Kasumi-1 (cell line): ENCODE measurements around the gene APOLD1.
"Not testable (repeated sequence)": the region's sequence is repeated elsewhere in the genome, so short reads cannot be mapped to it uniquely, and the experiment has no call there.

Experiments used
- DNase-seq, 2 experiments: peaks; one replicate each; lab custom pipeline; 2025; lab: John Stamatoyannopoulos, UW

APOLD1 gene

DNA sequence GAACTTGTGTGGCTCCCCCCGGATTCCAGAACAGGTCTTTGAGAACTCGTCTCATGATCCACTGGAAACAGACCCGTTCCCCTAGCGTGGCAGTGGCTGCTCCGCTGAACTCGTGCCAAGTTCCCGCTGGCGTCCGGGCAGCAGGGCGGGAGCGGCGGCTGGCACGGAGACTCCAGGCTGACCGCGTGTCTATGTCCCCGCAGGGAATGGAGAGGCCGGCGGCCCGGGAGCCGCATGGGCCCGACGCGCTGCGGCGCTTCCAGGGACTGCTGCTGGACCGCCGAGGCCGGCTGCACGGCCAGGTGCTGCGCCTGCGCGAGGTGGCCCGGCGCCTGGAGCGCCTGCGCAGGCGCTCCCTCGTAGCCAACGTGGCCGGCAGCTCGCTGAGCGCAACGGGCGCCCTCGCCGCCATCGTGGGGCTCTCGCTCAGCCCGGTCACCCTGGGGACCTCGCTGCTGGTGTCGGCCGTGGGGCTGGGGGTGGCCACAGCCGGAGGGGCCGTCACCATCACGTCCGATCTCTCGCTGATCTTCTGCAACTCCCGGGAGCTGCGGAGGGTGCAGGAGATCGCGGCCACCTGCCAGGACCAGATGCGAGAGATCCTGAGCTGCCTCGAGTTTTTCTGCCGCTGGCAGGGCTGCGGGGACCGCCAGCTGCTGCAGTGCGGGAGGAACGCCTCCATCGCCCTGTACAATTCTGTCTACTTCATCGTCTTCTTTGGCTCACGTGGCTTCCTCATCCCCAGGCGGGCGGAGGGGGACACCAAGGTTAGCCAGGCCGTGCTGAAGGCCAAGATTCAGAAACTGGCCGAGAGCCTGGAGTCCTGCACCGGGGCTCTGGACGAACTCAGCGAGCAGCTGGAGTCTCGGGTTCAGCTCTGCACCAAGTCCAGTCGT lies 1.5 kb downstream of the APOLD1 start:
- peak in 1 of 2 experiments; percentile 20 for DNase-seq

DNA sequence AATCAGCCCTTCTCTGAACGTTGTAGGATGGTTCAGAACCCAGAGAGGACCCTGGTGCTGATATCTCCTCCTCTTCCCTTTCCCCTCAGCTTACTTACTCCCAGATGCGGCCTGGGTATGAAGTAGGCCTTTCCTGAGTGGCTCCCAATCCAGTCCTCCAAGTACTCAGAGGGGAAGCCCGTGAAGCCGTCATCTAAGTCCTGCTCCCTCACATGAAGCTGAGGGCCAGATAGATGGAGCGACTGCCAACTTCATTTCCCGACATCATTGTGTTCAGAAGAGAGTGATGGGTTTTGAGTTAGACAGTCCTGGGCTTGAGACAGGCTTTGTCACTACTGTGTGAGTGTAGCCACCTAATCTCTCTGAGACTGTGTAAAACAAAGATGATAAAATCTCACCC lies 2.7 kb downstream of the APOLD1 start:
- DNase-seq: no peak

DNA sequence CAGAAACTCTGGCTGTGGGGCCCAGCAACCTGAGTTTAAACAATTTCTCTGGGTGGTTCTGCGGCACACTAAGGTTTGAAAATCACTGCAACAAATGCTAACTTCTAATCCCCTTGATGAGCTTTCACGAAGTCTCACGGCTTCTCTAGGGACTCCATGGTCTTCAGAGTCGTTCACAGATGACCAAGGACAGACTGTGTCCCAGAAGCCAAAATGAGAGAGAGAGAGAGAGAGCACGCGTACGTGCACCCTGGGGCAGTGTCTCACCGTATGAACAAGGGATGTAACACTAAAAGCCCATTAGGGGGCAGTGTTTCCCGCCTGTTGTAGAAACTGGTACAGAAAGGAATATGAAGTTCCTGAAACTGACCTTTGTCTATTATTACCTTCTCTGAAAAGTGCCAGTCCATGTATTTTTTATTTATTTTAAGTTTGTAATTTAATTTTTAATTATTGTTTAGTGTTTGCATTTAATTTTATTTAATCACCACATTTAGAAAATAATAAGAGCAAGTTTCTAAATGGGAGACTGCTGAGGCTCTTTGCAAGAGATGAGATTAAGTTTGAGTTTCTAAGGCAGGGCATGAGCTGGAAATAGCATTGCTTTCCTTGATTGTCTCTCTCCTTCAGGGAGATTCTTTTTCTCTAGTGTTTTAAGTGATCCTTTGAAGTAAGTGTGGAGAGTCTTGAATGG lies 3.4 kb downstream of the APOLD1 start:
- peak; percentile 16 to 56 for DNase-seq

DNA sequence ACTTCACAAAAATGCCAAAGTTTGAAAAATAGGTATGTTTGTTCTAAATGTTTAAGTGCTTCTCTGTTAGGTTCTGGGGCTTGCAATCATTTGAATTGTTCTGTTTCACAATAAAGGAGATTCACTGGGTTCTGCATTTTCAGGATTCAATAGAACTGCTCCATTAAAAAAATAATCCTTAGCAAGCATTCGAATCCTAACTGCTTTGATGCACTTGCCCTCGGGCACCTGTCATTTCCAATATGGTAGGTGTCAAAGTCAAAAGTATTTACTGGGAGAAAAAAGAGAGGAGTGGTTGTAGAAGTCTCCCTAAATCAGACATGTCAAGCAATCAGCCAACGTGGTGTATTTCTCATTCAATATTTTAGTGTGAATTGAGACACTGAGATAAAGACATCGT lies 5.5 kb downstream of the APOLD1 start:
- DNase-seq: no peak

DNA sequence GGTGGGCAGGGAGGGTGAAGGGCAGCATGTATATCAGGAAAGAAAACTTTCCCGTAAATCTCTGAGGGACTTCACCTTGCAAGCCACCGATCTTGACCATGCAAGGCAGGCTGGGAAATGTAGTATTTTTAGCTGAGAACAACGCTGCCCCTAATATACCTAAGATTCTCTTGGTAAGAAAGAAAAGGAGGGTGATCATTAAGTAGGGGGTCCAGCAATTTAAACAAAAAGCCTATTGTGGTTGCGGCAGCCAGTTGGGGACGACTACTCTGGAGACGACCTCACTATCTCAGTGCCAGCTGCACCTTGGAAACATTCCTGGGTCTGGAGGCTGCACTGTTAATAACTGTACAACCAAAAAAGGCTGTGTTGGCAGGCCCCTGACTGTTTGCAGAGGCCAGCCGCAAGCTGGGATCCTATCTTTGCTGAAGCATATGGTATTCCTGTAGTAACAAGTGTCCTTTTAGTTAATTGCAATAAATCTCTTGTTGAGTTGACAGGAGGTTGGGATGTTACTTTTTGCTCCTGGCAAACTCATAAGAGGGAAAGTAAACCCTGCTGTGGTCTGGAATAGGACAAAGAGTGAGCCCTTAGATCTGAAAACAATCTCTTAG lies 6.4 kb downstream of the APOLD1 start:
- no peak for DNase-seq

DNA sequence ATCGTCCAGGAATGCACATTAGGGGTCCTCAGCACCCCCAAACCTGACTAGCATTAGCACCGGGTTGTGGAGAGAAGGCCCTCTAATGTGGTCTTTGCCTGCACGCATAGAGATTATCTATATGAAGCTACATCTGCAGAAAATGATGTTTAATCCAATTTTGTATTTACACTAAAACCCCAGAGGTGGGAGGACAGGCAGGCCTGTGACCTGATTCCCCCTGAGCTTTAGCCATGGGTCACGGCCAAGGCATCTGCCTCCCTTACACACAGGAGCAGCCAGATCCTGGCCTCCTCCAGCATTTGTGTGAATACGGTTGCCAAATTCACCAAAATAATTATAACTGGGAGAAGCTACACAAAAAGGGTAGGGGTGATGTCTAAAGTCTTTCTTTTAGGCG lies 7.0 kb downstream of the APOLD1 start:
- DNase-seq: no peak

DNA sequence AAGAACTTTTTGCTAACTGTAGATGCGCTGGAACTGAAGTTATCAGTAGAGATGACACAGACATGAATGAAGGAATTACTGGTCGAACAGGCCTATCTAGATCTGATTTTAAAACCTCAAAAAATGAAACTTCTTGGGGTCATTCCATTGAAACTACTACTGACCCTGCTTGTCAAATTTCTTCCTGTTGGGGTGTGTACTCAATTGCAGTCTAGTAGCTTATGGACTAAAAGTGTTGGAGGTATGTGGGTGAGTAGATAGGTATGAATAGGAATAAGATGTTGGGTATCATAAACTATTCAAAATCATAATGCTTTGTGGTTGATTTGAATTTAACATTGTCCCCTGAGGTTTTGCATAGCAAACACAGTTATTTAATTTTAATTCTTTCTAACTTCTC lies 9.2 kb downstream of the APOLD1 start:
- no peak for DNase-seq

DNA sequence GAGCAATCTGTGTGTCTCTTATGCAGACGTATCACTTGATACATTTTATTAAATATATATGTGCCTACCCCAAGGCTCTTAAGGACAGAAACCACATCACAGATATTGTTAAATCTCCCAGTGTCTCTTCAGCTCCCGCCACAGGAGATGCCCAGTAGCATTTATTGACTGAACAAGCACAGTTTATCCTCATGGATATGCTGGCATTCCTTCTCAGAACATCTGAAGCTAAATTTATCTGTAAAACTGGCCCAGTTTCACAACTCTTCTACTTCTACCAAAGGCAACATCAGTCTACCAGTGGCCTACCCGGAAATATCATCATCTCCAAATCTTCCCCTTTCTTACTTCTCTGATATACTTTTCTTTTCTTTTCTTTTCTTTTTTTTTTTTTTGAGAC lies 10.7 kb downstream of the APOLD1 start:
- DNase-seq: no peak

DNA sequence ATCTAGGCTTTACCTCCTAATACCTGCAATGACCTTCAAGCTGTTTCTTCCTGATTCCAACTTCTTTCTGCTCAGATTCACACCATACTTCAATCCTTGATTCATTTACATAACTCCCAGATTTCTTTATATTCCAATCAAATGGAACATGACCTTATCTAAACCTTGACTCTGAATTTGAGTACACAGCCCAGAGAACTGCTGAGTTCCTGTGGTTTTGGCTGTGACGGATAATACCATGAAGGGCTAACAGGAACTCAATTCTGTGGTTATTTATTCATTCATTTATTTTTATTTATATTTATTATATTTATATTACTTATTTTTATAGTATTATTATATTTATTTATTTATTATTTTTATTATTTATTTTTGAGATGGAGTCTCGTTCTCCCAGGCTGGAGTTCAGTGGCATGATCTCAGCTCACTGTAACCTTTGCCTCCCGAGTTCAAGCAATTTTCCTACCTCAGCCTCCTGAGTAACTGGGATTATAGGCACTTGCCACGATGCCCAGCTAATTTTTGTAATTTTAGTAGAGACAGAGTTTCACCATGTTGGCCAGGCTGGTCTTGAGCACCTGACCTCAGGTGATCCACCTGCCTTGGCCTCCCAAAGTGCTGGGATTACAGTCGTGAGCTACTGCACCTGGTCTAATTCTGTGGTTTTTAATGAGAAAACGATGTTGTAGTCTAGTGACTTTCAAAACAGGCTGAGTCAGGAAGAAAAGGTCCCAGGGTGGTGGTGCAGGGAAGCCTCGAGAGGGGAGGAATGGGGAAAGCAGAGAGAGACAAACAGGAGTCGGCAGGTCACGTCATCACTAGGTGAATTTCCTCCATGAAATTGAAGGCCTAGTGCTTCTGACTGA lies 11.7 kb downstream of the APOLD1 start:
- no peak for DNase-seq

DNA sequence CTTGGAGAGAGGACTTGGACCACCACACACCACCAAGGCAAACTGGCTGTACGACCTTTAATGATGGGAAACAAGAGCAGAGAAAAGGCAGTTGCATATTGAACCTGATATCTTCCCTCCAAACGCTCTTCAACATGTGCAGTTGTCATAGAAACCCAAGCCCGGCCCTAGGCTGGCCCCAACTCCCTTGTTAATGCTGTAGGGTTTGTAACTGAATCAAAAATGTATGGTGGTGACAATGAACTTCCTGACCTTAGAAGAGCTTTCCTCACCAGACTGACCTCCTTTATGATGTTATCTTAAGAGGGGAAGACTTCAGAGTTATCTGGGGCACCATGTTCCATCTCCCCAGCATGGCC lies 12.3 kb downstream of the APOLD1 start:
- no peak for DNase-seq

DNA sequence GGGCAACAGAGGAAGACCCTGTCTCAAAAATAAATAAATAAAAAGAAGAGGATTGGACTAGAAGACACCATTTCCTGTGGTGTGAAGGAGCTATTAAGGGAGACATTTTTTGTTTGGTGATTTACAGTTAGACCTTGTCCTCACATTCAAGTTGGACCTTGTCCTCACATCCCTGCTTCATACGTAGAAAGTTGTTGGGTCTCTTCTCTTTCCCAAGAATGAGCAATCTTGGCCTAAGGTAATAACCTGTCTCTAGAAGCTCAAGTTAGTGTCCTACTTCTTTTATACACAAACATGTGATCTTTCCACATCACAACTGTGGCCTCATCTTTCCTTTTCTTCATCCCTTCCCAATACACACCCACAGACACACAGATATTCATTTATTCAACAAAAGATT lies 13.0 kb downstream of the APOLD1 start:
- DNase-seq: no peak

DNA sequence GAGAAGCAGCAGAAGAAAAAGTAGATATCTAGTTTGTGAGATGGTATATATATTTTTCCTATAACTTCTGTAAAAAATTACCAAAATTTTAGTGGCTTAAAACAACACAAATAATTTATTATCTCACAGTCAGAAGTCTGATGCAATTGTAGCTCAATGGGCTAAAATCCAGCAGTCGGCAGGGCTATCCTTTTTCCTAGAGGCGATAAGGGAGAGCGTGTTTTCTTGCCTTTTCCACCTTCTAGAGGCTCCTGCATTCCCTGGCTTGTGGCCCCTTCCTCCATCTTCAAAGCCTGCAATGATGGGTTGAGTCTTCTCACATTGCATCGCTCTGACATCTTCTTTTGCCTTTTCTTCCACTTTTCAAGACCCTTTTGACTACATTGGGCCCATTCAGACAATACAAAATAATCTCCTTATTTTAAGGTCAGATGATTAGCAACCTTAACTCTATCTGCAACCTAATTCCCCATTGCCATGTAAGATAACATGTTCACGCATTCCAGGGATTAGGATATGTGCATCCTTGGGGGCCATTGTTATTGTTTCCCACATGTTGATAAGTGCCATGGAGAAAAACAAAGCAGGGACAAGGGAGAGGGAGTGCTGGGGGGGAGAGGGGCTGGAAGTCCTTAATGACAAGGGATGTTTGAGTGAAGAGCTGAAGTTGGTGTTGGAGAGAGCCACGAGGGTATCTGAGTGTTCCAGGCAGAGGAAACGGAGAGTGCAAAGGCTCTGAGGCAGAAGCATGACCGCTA lies 13.9 kb downstream of the APOLD1 start:
- DNase-seq: no peak

DNA sequence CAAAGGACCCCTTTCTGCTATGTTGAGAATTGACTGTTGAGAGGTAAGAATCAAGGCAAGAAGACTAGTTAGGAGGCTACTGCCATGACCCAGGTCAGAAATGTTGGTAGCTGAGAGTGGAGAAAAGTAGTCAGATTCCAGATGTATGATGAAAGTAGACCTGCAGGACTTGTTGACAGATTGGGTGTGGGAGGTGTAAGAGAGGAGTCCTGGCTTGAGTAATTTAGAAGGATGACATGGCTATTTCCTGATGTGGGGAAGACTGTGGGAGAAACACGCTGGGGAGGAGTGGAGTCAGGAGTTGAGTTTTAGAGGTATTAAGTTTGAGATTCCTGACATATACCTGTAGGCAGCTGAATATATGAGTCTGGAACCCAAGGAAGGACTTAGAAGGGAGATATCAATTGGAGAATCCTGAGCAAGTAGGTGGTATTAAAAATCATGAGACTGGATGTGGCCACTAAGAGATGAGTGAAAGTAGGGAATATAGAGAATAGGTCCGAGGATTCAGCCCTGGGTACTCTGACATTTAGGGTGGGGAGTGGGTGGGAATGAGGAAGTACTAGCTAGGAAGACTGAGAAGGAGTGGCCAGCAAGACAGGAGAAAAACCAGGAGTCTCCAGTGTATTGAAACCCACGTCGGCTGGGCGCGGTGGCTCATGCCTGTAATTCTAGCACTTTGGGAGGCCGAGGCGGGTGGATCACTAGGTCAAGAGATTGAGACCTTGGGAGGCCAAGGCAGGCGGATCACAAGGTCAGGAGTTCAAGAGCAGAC lies 15.1 kb downstream of the APOLD1 start:
- no peak for DNase-seq

DNA sequence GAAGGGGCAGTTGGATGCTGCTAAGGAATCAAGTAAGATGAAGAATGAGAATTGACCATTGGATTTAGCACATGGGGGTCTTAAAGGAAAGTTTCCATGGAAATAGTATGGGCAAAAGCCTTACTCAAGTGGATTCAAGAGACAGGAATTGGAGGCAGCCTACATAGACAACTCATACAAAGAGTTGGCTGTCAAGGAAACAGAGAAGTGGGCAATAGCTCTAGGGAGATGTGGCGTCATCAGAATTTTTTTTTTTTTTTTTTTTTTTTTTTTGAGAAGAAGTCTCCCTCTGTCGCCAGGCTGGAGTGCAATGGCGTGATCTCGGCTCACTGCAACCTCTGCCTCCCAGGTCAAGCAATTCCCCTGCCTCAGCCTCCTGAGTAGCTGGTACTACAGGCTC lies 16.2 kb downstream of the APOLD1 start:
- DNase-seq: not testable (repeated sequence)

DNA sequence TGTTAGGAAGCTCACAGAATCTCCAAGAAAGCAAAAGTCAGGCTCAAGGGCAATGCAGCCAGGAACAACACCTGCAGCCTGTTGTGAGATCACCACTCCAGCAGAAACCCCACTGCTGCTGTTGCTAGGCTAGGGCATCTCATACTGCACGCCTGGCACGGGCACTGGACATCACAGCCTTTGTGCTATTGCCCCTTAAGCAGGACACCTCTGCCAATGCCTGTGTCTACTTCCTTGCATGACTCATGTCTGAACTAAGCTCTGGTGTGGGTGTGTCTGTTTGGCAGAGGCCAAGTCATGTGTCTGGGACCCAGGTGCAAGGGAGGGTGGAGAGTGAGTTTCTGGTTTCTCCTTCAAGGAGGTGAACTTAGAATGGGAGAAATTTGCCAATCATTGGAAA lies 17.7 kb downstream of the APOLD1 start:
- DNase-seq: peak in 1 of 2 experiments; percentile 4

DNA sequence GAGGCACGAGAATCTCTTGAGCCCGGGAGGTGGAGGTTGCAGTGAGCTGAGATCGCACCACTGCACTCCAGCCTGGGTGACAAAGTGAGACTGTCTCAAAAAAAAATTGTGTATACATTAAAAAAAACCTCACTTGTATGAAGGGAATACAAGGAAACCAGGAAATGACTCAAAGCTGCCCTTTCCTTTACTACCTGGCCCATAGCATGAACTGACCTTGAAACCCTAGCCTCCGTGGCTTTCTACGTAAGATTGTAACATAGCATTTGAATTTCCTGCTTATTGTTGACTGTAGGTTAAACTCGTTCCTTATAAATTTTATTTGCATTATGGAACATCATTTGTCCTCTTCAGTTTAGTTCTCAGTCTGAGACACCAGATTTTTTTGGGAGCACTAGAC lies 18.6 kb downstream of the APOLD1 start:
- no peak for DNase-seq

DNA sequence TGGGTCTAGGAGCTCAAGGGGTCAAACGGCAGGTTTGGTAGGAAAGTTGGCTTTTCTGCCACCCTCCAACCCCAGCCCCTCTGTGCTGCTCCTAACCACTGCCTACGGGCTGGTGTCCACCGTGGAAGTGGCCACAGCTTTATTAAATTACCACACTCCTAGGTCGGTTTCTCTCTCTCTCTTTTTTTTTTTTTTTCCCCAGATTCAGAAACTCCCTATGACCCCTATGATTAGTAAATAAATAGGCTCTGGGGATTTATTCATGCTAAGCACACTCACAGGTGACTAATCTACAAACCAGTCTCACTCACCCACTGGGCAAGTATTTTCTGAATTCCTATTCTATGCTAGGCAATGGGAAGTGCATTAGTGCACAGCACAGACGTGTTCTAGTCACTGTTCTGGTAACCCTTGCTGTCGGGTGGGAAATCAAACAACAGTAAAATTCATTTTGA lies 19.0 kb downstream of the APOLD1 start:
- no peak for DNase-seq

DNA sequence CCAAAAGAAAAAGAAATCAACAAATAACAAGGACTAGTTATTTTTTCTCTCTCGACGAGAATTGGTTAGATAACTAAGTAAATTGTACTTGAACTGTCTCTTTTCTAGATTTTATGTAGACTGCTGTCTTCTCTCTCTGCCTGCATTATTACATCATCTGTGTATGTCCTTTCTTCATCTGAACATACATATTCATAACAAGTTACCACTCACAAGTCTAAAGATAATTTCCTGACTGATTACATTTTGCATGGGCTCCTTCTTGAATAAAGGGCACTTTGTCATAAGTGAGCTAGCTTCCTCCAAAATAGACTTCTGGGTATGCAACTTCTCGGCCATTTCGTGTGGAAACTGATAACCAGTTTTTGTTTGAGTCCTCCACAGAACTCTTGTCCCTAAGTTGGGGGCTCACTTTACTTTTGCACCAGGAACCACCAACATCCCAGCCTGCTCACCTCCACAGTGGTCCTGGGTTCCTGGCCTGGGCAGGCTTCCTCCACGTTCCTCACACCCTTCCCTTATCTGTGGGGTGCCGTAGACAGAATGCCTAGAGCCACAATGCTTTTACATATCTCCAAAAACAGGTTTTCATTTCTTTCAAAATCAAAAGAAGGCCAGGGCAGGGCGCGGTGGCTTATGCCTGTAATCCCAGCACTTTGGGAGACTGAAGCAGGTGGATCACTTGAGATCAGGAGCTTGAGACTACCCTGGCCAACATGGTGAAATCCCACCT lies 21.5 kb downstream of the APOLD1 start:
- DNase-seq: no peak

DNA sequence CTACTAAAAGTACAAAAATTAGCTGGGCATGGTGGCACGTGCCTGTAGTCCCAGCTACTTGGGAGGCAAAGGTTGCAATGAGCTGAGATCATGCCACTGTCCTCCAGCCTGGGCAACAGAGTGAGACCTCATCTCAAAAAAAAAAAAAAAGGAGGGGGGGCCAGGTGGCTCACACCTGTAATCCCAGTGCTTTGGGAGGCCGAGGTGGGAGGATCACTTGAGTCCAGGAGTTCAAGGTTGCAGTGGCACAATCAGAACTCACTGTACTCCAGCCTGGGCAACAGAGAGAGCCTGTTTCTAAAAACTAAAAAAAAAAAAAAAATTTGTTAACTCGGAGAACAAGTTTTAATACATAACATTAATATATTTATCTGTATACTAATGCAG lies 22.1 kb downstream of the APOLD1 start:
- not testable (repeated sequence) for DNase-seq
